Glomerular visceral epithelial cell (primary cell): ENCODE data around the gene CCT4.
"Not testable (repeated sequence)": the region's sequence is repeated elsewhere in the genome, so short reads cannot be mapped to it uniquely, and the experiment has no call there.

ENCODE experiments used
- DNase-seq: peaks from one replicate; pipeline ENCODE4 v3.0.0-alpha.2; 2016; ENCODE audit errors: extremely low spot score

CCT4 gene, protein sequence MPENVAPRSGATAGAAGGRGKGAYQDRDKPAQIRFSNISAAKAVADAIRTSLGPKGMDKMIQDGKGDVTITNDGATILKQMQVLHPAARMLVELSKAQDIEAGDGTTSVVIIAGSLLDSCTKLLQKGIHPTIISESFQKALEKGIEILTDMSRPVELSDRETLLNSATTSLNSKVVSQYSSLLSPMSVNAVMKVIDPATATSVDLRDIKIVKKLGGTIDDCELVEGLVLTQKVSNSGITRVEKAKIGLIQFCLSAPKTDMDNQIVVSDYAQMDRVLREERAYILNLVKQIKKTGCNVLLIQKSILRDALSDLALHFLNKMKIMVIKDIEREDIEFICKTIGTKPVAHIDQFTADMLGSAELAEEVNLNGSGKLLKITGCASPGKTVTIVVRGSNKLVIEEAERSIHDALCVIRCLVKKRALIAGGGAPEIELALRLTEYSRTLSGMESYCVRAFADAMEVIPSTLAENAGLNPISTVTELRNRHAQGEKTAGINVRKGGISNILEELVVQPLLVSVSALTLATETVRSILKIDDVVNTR

DNA sequence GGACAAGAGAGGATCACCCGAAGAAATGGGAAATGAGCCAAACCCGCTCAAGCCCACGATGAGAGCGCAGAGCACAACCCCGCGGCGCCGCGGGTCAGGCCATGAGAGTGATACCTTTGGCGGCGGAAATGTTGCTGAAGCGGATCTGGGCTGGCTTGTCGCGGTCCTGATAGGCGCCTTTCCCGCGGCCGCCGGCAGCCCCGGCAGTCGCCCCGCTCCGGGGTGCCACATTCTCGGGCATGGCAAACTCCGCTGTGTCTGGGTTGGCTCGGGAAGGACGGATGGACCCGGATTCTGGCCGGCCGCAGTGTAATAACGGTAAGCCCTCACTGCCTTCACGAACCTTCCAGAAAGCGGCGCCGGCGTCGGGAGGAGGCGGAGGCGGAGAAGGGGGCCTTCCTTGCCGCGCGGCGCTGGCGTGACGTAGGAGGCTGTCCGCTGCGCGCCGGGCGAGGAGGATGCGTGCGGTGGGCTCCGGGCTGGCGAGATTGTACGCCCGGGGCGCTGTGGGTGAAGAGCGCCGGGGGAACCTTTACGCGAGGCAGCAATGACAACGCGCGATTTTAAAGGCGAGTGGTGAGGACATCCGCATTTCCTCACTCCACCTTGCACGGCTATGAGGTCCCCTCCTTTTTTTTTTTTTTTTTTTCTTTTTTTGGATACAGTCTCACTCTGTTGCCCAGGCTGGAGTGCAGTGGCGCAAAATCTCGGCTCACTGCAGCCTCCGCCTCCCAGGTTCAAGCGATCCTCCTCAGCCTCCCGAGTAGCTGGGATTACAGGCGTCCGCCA is at the start of gene CCT4:
CCT4 (minus strand) TSS at position 390 of the 789 bp plus-strand sequence; CDS start at position 241, 149 bp downstream.
- peak; percentile 83 for DNase-seq

DNA sequence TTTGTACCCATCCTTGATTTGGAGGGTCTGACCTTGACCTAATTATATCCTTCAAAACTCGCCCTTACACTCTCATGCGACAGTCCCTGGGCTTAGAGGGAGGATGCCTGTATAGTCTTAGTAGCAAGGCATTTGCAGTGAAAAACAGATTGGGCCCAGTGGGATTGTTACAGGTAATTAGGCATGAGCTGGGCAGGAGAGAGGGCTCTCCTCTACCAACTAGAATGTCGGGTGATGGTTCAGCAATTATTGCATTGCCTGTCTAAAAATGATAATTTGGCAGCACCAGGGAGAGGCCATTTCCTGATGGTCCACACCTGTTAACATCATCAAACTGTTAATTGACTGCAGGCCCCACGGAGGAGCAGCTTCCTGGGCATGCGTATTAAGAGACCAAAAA is 49.4 kb upstream of the CCT4 start:
- DNase-seq: no peak

DNA sequence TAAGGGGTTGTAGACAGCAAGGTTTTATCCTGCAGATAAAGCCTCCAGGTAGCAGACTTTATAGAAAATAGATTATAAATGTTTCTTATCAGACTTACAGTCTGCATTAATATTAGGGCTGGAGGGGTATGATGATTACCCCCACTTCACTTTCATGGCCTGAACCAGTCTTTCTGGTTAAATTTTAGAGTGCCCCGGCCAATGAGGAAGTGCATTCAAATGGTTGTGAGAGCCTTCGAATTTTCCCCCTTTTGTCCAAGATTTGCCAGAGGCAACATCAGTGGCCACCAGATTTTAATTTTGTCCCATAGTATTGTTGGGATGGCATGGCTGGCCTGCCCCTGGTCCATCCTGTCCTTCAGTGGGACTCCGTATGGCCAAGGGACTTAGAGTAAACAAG is 48.6 kb upstream of the CCT4 start:
- no peak for DNase-seq

DNA sequence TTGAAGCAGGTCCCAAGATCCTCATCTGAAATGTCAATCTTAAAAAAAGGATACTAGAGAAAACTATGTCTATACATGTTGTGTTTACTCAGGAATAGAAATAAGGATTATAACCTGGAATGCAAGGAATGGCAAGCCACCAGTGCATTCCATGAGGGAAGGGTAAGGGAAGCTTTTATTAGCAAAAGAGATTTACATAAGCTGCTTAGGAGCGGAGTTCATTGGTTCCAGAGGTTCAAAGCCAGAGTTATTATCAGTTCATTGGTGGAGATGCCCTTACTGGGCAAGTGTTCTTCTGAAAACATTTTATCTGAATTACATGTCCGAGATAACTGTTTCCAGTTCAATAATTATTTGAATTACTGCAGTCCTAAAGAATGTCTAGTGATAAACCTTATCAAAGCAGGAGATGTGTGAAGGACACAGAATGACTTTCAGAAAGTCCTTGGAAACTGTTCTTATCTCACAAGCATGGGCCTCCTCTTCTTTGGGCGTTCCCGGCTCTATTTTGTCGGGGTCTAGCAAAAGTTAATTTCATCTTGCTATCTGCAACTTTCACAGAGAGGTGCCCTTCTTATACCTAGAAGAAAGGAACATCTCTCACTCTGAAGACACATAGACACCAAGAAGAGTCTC is 40.5 kb upstream of the CCT4 start:
- DNase-seq: no peak

DNA sequence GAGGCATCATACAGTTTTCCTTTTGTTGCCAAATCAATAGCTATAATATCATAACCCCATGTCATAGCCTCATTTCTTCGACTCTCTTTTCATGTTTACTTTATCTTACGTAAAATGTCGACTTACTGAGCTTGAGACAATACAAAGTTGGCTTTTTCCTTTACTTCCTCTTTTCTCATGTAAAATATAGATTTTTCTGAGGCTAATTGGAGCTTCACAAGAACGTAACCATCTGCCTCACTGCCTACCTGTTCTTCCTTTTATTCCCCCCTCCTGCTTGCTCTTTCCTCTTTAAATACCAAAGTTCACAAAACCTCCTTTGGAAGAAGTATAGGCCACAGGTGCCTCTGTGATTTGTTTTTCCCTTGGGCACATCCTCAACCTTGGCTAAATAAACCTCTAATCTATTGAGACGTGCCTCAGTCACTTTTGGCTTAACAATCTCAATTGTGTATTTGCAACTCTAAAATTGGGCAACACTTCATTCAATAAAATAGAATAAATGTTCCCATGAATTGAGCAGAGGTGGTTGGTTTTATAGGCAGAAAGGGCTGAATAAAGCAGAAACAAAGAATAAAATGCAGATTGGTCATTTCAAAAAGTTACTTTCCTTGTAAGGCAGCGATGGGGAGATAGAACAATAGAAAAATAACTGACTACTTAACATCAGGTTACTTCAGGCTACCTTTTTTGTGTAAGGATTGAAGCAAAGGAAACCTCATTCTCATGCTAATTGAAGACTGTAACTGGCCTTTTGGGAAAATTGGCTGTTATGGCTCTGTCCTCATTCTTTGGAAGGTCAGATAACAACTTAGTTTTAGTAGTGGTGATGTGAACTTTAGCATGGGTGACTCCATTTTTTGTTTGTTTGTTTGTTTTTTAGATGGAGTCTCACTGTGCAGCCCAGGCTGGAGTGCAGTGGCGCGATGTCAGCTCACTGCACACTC is 38.3 kb upstream of the CCT4 start:
- DNase-seq: no peak

DNA sequence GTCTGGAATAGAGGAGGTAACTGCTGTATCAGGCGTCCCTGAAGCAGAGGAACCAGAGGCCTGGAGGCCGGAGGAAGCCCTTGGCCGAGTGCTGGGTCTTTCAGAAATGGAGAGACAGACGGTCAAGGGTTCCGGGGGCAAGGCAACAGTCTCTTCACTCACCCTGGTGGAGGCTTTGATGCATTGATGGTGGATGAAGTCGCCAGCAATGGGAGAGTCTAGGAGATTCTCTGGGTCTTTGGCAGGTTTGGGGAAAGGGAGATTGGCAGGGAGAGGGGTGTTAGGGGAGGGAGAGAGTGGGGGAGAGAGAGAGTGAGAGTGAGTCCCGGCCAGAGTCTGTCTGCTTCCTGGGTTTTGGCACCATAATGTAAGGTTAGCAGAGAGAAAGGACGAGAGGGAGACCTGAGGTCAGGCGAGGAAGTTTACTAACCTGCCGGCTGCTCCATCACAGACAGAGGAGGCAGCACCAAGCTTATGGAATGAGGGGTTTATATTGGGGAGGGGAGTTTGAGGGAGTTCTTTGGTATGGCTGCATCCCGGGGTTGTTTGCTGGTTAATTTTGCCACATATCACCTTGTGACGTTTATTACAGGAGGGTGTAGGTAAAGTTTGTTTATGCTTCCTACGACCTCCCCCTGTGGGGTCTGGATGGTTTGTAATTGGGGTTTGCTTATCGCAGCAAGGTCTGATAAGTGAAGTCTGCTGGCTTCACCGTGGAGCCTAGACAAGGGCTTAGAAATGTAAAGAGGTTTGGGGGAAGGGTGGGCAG is 36.6 kb upstream of the CCT4 start:
- no peak for DNase-seq

DNA sequence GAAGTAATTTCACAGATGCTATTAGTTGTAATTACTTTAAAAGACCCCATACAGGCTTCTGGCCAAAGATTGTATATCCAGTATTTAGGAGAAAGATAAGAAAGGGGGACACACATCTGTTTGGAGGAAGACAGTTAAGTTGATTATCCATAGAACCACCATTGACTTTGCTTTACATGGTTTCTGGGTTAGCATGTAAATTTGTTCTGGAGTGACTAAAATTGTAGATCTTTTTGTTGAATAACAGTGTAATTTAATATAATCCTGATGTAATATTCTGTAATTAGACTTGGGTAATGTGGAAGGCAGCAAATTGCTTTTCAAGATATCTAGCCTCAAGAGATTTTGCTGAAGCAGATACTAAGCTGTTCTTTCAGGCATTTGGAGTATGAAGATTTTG is 34.3 kb upstream of the CCT4 start:
- DNase-seq: no peak

DNA sequence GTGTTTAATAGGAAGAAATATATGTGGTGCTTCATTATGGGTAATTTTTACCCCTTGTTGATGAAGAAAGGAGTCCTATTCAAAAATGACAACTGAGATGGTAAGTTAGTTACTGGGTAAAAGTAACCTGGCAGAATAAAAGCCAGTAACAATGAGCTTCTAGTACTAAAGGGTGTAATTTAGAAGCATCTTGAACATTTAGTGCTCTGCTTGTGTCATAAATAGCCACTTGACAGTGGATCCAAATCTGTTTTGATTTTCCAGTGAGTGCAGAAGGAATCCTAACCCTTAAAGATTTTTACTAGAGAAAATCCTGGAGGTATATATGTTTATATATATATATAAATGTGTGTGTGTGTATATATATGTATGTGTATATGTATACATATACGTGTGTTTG is 32.1 kb upstream of the CCT4 start:
- no peak for DNase-seq

DNA sequence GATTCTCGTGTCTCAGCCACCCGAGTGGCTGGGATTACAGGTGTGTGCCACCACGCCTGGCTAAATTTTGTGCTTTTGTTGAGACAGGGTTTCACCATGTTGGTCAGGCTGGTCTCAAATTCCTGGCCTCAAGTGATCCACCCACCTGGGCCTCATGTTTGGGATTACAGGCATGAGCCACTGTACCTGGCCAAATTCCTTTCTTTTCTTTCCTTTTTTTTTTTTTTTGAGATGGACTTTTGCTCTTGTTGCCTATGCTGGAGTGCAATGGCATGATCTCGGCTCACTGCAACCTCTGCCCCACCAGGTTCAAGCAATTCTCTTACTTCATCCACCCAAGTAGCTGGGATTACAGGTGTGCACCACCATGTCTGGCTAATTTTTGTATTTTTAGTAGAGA is 26.3 kb upstream of the CCT4 start:
- DNase-seq: not testable (repeated sequence)

DNA sequence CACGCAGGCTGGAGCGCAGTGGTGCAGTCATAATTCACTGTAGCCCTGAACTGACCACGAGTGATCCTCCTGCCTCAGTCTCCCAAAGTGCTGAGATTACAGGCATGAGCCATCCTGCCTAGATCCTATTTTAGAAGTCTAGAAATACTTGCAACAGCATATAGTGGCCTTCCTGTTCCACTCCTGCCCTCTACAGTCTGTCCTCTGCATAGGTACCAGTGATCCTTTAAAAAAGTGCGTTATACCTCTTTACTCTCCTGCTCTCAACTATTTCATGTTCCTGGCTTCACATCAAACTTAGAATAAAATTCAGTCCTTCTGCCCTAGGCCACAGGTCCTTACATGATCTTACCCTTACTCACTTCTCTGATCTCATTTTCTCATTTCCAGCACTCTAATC is 23.1 kb upstream of the CCT4 start:
- DNase-seq: no peak

DNA sequence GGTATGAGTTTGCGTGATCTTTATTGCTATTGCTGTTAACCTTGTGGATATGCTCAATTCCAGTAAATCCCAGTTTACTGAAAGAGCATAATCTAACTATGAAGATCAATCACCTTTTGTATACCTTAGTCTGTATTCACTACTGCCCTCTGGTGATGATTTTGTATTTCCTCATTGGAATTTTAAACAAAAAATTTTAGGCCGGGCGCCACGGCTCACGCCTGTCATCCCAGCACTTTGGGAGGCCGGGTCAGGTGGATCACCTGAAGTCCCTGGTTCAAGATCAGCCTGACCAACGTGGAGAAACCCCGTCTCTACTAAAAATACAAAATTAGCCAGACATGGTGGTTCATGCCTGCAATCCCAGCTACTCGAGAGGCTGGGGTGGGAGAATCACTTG is 22.1 kb upstream of the CCT4 start:
- no peak for DNase-seq

DNA sequence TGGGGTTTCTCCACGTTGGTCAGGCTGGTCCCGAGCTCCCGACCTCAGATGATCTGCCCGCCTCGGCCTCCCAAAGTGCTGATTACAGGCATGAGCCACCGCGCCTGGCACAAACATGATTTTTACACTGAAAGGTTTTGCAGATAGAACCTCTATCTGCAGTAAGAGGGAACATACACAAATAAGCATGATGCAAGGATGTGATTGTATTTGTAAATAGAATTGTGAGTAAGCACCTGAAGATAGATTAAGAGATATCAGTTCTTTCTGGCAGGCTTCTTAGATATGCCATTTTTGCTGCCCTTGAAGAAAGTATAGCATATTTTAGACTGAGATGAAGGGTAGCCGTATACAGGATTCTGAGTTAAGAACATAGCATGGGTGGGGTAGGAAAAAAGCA is 20.7 kb upstream of the CCT4 start:
- DNase-seq: no peak

DNA sequence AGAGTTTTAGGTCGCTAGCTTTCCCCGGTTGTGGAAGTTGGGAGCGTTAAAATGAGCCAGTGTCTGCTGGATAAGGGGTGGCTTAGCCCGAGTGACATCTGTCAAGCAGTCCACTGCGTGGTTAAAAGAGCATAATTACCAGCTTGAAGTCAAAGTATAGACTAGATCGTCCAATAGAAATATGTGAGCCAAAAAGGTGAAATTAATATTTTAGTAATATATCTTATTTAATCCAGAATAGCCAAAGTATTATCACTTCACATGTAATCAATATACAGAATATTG is 17.7 kb upstream of the CCT4 start:
- DNase-seq: no peak

DNA sequence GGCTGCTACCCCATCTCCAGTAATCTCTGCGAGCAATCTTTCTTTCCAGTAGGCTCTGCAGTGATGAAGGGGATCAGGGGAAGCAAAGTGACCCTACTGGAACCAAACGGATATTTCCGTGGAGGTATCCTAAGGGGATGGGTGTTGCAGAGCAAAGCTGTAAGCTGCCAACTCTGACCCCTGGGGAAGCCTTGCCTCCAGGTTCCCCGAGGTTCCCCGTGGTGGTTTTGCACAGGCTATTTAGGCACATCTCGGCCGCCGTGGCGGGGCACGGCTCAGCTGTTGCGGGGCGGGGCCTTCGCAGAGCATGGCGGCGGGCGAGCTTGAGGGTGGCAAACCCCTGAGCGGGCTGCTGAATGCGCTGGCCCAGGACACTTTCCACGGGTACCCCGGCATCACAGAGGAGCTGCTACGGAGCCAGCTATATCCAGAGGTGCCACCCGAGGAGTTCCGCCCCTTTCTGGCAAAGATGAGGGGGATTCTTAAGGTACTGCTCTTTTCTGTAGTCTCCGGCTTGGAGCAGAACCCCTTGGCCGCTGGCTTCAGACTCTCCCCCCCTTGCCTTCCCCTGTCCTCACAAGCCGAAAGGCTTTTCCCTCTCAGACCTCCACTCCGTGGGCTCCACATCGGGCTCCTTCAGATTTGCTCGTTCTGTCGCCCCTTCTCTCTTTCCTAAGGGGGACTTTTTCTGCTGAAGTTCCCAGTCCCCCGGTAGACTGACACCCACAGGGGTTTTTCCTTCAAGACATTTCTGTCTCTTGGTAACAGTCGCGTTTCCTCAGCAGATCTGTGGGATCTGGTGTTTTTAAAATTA is 17.1 kb upstream of the CCT4 start, which contains the start of gene COMMD1:
COMMD1 (plus strand) TSS at position 303 of the 814 bp plus-strand sequence; CDS start at position 308, 5 bp downstream.
- peak; percentile 62 for DNase-seq

DNA sequence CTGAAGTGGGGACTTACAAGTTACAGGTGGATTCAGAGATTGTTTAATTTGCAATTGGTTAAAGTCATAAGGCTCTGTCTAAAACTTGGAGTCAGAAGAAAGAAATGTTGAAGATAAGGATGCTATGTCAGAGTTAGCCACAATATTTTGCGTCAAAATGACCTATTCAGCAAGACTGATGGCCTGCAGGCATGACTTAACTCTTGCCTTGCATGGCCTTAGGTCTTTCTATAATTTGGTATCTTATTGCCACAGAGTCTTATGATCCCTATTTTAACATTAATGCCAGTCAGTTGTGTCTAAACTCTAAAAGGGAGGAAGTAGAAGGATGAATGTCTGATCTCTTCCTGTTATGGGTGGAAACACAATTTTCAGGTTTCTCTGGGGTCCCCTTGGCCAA is 11.8 kb upstream of the CCT4 start:
- DNase-seq: no peak

DNA sequence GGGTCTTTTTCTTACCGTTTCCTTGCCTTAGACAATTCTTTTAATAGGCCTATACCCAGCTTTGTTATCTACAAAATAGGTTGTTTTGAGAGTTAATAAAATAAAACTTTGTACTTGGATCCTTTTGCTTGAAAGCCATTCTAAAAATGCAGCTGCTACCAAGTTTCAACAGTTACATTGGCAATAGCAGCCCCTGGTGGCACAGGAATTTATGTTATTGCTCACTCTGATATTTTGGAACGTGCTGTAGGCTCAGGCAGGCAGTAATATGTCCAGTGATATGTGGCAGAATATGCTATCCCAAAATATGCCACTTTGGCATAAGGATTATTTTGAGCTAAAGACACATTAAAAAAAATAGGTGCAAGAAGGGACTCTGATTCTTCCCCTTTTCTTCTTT is 10.4 kb upstream of the CCT4 start:
- peak; percentile 26 for DNase-seq

DNA sequence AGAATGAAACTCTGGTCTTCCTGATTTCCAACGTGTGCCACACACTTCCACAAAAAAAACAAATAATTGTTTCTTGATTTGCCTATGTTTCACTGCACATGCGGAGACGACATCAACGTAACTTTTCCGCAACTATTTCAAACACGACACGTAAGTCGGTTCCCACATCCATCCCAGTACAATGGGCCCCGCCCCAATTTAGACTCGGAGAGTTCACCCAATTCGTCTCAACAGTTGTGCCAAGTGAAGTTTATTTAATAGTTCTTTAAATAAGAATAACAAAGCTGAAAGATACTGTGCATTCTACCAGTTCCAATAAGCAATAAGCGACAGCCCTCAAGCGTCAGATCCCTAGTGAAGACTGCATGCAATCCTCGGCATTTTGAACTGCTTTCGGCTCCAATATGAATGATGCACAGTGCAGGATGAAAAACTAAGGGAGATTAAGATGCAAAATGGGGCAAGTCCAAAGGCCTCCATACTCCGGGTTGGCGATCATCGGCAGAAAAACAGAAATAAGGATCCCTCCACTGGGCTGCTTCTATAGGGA is 664 bp downstream of the CCT4 start:
- DNase-seq: peak; percentile 30

DNA sequence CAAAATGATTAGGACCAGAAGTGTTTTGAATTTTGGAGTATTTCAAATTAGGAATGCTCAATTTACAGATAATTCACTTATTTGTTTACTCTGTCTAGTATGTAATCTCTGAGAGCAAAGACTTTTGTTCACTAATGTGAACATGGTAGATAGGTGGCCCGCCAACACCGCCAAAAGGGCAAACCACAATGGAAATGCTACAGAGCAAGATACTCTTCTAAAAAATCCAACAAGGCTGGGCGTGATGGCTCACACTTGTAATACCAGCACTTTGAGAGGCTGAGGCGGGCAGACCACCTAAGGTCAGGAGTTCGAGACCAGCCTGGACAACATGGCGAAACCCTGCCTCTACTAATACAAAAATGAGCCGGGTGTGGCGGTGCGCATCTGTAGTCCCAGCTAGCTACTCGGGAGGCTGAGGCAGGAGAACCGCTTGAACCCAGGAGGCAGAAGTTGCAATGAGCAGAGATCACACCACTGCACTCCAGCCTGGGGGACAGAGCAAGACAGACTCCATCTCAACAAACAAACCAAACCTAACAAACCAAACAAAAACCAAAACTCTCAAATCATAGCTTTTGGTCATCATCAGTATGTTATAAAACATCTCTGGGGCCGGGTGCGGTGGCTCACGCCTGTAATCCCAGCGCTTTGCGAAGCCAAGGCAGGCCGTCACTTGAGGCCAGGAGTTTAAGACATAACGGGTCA is 2.4 kb downstream of the CCT4 start:
- no peak for DNase-seq

DNA sequence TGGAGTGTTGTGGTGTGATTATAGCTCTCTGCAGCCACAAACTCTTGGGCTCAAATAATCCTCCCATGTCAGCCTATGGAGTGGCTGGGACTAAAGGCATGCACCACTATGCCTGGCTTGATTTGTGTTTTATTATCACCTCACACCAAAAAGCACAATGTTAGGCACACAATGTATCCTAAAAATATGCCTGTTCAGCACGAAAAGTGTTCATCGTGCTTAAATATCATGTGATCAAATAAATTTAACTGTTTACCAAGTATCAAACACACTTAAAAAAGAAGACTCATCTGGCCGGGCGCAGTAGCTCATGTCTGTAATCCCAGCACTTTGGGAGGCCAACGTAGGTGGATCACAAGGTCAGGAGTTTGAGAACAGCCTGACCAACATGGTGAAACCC is 5.6 kb downstream of the CCT4 start:
- no peak for DNase-seq
